ENCODE data around the gene UBE2H.

DNA sequence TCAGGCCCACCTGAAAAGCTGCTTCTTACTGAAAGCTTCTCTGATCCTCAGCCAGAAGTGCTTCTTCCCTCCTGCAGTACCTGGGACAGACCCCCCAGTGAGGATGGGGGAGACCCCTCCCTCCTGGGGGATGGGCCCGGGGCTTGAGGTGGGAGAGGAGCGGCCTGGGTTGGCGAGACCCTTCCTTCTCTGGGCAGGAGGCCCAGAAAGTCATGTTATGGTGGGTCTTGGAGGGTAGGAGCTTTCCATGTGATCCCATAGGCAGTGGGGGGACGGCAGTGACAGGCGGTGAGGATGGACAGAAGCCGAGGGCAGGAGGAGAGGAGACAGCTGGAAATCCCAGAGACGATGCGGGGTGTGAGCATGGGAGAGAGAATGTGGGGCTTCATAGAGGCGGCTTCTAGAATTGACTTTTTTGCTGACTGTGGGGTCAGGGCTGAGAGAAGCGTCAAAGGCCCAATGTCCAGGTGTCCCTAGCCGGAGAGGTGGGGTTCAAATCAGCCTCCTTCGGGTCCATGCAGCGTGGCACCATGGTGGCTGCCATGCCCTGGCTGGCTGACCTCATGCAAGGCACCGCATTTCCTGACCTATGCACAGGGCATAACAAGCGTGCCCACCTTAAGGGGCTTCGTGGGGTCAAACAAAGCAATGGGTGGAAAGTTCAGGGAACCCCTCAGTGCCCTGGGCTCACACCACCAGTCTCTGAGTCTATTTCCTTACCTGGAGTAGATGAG lies 154.0 kb downstream of the UBE2H start:
- TF ChIP-seq, protein P1, sequence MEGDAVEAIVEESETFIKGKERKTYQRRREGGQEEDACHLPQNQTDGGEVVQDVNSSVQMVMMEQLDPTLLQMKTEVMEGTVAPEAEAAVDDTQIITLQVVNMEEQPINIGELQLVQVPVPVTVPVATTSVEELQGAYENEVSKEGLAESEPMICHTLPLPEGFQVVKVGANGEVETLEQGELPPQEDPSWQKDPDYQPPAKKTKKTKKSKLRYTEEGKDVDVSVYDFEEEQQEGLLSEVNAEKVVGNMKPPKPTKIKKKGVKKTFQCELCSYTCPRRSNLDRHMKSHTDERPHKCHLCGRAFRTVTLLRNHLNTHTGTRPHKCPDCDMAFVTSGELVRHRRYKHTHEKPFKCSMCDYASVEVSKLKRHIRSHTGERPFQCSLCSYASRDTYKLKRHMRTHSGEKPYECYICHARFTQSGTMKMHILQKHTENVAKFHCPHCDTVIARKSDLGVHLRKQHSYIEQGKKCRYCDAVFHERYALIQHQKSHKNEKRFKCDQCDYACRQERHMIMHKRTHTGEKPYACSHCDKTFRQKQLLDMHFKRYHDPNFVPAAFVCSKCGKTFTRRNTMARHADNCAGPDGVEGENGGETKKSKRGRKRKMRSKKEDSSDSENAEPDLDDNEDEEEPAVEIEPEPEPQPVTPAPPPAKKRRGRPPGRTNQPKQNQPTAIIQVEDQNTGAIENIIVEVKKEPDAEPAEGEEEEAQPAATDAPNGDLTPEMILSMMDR (IDR thresholded peaks at IDR 0.05): no peak
- no peak for TF ChIP-seq POLR2A (IDR thresholded peaks at IDR 0.05)
